Measurements from ENCODE around the gene PRSS2. TPM values are rescaled to one million over a fixed set of nuclear protein-coding genes. Genes with fewer than 3 reads are reported as not detected.

The PRSS2 gene
- total and polyA plus RNA-seq, 2 experiments from 2014 or later, result 94.7 to 241 TPM

DNA sequence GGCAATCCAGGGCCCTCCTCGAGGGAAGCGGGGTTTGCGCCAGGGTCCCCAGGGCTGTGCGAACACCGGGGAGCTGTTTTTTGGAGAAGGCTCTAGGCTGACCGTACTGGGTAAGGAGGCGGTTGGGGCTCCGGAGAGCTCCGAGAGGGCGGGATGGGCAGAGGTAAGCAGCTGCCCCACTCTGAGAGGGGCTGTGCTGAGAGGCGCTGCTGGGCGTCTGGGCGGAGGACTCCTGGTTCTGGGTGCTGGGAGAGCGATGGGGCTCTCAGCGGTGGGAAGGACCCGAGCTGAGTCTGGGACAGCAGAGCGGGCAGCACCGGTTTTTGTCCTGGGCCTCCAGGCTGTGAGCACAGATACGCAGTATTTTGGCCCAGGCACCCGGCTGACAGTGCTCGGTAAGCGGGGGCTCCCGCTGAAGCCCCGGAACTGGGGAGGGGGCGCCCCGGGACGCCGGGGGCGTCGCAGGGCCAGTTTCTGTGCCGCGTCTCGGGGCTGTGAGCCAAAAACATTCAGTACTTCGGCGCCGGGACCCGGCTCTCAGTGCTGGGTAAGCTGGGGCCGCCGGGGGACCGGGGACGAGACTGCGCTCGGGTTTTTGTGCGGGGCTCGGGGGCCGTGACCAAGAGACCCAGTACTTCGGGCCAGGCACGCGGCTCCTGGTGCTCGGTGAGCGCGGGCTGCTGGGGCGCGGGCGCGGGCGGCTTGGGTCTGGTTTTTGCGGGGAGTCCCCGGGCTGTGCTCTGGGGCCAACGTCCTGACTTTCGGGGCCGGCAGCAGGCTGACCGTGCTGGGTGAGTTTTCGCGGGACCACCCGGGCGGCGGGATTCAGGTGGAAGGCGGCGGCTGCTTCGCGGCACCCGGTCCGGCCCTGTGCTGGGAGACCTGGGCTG is 26.0 kb downstream of the PRSS2 start:
- TF ChIP-seq EZH2 (IDR thresholded peaks at IDR 0.05; ENCODE audit: borderline replicate concordance) (peak; percentile 94), EZH2phosphoT487 (IDR thresholded peaks at IDR 0.05; ENCODE audit: low read depth, severe bottlenecking, unreplicated experiment) (no peak)
- H3K36me3 ChIP-seq (replicated peaks; ENCODE audit: insufficient read depth, low read depth), result no peaks in the 10 kb centered on the region
- H3K4me3 ChIP-seq, result peak overlapping the region; percentile 23
- 5% methylated on average over 53 of the region's 74 CpGs for whole genome bisulfite sequencing (ENCODE audit: low lambda C conversion rate, missing lambda C conversion rate)
- peak overlapping the region; percentile 92 for H3K4me2 ChIP-seq
- no peaks in the 10 kb centered on the region for H3K9me2 ChIP-seq (replicated peaks; ENCODE audit: insufficient read depth)
- H3K27me3 ChIP-seq, result peaks cover 80% of the 10 kb centered on the region
- H3K79me2 ChIP-seq, result no peaks in the 10 kb centered on the region
- no peak overlapping the region for H3K27ac ChIP-seq
- H3K9me3 ChIP-seq (ENCODE audit: low read depth), result no peaks in the 10 kb centered on the region
- no peaks in the 10 kb centered on the region for H4K20me1 ChIP-seq (ENCODE audit: insufficient read depth, poor library complexity, severe bottlenecking)
- DNase-seq (ENCODE audit: low spot score), result no peak
- H3K4me1 ChIP-seq (ENCODE audit: insufficient read depth), result peaks cover 19% of the 10 kb centered on the region
- peak overlapping the region; percentile 68 for H2AFZ ChIP-seq

DNA sequence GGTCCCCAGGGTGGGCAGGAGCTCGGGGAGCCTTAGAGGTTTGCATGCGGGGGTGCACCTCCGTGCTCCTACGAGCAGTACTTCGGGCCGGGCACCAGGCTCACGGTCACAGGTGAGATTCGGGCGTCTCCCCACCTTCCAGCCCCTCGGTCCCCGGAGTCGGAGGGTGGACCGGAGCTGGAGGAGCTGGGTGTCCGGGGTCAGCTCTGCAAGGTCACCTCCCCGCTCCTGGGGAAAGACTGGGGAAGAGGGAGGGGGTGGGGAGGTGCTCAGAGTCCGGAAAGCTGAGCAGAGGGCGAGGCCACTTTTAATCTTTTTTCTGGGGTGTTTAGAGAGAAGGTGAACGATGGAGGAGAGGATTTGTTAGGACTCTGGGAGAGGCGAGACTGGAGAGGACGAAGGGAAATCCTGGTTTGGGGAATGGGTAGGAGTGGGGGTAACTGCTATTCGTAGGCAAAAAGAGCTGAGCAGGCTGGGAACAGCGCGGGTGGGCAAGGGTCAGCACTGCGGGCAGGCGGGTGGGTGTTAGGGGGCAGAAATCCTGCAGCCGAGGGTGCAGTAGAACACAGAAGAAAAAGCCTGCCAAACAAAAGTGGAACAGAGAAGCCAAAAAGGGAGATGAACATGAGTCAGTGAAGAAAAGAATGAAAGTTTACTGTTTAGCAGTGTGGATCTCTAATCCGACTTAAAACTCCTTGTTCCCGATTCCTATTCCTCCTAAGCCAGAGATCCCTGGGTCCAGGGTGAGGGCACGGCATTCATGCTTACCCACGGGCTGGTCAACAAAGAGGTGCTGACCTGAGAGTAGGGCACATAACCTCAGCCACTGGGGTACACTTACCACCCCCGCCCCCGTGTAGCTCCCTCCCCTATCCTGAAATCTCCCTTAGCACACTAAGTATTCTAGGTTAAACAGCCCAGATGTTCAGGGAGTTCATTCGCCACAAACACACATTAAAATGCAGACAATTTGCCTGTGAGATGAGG is 26.9 kb downstream of the PRSS2 start:
- H3K27ac ChIP-seq, result no peak overlapping the region
- H4K20me1 ChIP-seq (ENCODE audit: insufficient read depth, poor library complexity, severe bottlenecking), result no peaks in the 10 kb centered on the region
- no peaks in the 10 kb centered on the region for H3K36me3 ChIP-seq (replicated peaks; ENCODE audit: insufficient read depth, low read depth)
- no peaks in the 10 kb centered on the region for H3K79me2 ChIP-seq
- H3K4me1 ChIP-seq (ENCODE audit: insufficient read depth), result peaks cover 19% of the 10 kb centered on the region
- peaks cover 77% of the 10 kb centered on the region for H3K27me3 ChIP-seq
- peak overlapping the region; percentile 92 for H3K4me2 ChIP-seq
- DNase-seq (ENCODE audit: low spot score), result no peak
- 7% methylated on average over 31 of the region's 33 CpGs for WGBS (ENCODE audit: low lambda C conversion rate, missing lambda C conversion rate)
- H3K4me3 ChIP-seq, result peak overlapping the region; percentile 23
- no peaks in the 10 kb centered on the region for H3K9me3 ChIP-seq (ENCODE audit: low read depth)
- TF ChIP-seq, protein P1, sequence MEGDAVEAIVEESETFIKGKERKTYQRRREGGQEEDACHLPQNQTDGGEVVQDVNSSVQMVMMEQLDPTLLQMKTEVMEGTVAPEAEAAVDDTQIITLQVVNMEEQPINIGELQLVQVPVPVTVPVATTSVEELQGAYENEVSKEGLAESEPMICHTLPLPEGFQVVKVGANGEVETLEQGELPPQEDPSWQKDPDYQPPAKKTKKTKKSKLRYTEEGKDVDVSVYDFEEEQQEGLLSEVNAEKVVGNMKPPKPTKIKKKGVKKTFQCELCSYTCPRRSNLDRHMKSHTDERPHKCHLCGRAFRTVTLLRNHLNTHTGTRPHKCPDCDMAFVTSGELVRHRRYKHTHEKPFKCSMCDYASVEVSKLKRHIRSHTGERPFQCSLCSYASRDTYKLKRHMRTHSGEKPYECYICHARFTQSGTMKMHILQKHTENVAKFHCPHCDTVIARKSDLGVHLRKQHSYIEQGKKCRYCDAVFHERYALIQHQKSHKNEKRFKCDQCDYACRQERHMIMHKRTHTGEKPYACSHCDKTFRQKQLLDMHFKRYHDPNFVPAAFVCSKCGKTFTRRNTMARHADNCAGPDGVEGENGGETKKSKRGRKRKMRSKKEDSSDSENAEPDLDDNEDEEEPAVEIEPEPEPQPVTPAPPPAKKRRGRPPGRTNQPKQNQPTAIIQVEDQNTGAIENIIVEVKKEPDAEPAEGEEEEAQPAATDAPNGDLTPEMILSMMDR (IDR thresholded peaks at IDR 0.05; ENCODE audit: poor library complexity), result no peak
- peak; percentile 70 for TF ChIP-seq EZH2phosphoT487 (IDR thresholded peaks at IDR 0.05; ENCODE audit: low read depth, severe bottlenecking, unreplicated experiment)
- TF ChIP-seq EZH2 (IDR thresholded peaks at IDR 0.05; ENCODE audit: borderline replicate concordance), result peak; percentile 84
- H2AFZ ChIP-seq, result peak overlapping the region; percentile 68
- no peaks in the 10 kb centered on the region for H3K9me2 ChIP-seq (replicated peaks; ENCODE audit: insufficient read depth)

DNA sequence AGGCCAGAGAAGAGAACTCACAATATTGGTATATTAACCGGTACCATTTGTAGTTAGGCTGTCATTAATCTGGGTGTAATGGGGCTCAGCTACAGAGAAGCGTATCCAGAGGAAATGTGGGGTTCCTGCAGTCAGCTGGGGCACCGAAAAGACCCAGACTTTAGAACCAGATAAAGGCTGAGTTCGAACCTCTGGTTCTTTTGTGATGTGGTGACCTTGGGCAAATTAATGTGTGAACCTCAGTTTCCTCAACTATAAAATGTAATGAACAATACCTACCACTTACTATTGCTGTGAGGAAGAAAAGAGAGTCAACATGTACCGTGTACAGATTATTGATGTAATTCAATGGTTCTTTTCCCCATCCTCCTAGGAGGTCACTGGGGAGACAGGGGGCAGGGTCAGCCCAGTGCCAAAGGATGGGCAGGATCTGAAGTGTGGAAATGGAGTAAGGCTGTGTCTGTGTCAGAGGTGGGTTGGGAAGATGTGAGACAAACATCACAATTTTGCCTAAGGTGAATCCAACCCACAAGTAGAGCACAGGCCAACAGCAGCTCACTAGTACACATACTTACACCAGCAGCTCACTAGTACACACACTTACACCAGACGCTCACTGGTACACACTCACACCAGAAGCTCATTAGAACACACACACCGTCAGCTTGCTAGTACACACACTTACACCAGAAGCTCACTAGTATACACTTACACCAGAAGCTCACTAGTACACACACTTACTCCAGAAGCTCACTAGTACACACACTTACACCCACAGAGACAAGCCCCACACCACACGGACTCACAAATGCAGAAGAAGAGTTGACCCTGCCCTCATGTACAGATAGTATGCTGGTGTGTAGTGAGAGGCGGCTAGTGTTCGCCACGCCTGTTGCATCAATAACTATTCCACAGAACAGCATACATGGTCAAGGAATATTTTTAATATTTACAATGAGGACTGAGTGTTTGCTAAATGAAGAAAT is 28.0 kb downstream of the PRSS2 start:
- WGBS (ENCODE audit: low lambda C conversion rate, missing lambda C conversion rate), result 87% methylated on average over 11 of the region's 11 CpGs

More for the DNA sequence above, 28.0 kb downstream of the PRSS2 start:
- TF ChIP-seq EZH2phosphoT487 (IDR thresholded peaks at IDR 0.05; ENCODE audit: low read depth, severe bottlenecking, unreplicated experiment) (no peak), EZH2 (IDR thresholded peaks at IDR 0.05; ENCODE audit: borderline replicate concordance) (no peak)
- TF ChIP-seq, protein P1 (IDR thresholded peaks at IDR 0.05; ENCODE audit: poor library complexity), result no peak
- Histone ChIP-seq H3K4me1 (ENCODE audit: insufficient read depth) (peaks cover 19% of the 10 kb centered on the region), H3K36me3 (replicated peaks; ENCODE audit: insufficient read depth, low read depth) (no peaks in the 10 kb centered on the region), H3K9me3 (ENCODE audit: low read depth) (no peaks in the 10 kb centered on the region), H3K79me2 (no peaks in the 10 kb centered on the region), H3K27ac (no peak overlapping the region), H3K27me3 (peaks cover 70% of the 10 kb centered on the region), H2AFZ (no peak overlapping the region), H3K4me3 (no peak overlapping the region), H3K4me2 (no peak overlapping the region), H4K20me1 (ENCODE audit: insufficient read depth, poor library complexity, severe bottlenecking) (no peaks in the 10 kb centered on the region), H3K9me2 (replicated peaks; ENCODE audit: insufficient read depth) (no peaks in the 10 kb centered on the region)
- no peak for DNase-seq (ENCODE audit: low spot score)

Measured in hepatocyte (in vitro differentiated cells).